CD8-positive, alpha-beta memory T cell (primary cell): ENCODE data around the gene DTNB. TPM values are rescaled to one million over a fixed set of nuclear protein-coding genes. Genes with fewer than 3 reads are reported as not detected.

Experiments used
- CTCF ChIA-PET: fragments of 350-600 bp; sonication (Branson Sonifier 250); formaldehyde crosslinking; loops from one replicate; lab custom pipeline; 2021; ENCODE audit warnings: antibody characterized with exemption; lab: Charles Lee
- POLR2A ChIA-PET: fragments of 350-600 bp; sonication (Branson Sonifier 250); formaldehyde crosslinking; loops from one replicate; lab custom pipeline; 2021; ENCODE audit warnings: antibody characterized with exemption; lab: Charles Lee
- DNase-seq, 5 donors: peaks; one replicate each; pipeline versions ENCODE4 v3.0.0 to v3.0.0-alpha.2; 2020 to 2022; ENCODE audit warnings: mixed read lengths in 1 of 5
- H3K27ac ChIP-seq: one replicate; pipeline ENCODE4 v1.7.0; 2013; ENCODE audit warnings: low read depth, mild to moderate bottlenecking, low read length, moderate library complexity
- H3K27me3 ChIP-seq: 2 replicates; pipeline ENCODE4 v1.7.0; 2013; ENCODE audit warnings: low read length, mild to moderate bottlenecking; ENCODE audit not compliant: insufficient read depth, poor library complexity, severe bottlenecking
- H3K36me3 ChIP-seq: 2 replicates; pipeline ENCODE4 v1.7.0; 2013; ENCODE audit warnings: mild to moderate bottlenecking, low read length, moderate library complexity; ENCODE audit not compliant: insufficient read depth
- H3K4me1 ChIP-seq: 2 replicates; pipeline ENCODE4 v1.7.0; 2013; ENCODE audit warnings: mild to moderate bottlenecking, low read length, moderate library complexity; ENCODE audit not compliant: insufficient read depth
- H3K4me3 ChIP-seq: 2 replicates; pipeline ENCODE4 v1.7.0; 2013; ENCODE audit warnings: mild to moderate bottlenecking, low read length
- H3K9me3 ChIP-seq: 2 replicates; pipeline ENCODE4 v1.7.0; 2013; ENCODE audit warnings: mild to moderate bottlenecking, low read length
- H3K27ac Mint-ChIP-seq, 8 donors: one replicate each; pipeline ENCODE4 v1.8.0; 2020 to 2021; ENCODE audit warnings: mixed read lengths in 8 of 8, mild to moderate bottlenecking in 6 of 8, inconsistent platforms in 3 of 8, moderate library complexity in 3 of 8
- H3K27me3 Mint-ChIP-seq, 2 donors: one replicate each; pipeline ENCODE4 v1.8.0; 2020 to 2021; ENCODE audit warnings: mixed read lengths in 2 of 2, mild to moderate bottlenecking in 1 of 2, moderate library complexity in 1 of 2
- H3K36me3 Mint-ChIP-seq, 3 donors: one replicate each; pipeline ENCODE4 v1.8.0; 2020 to 2021; ENCODE audit warnings: mixed read lengths in 3 of 3, inconsistent platforms in 1 of 3, mild to moderate bottlenecking in 1 of 3
- H3K4me1 Mint-ChIP-seq, 3 donors: one replicate each; pipeline ENCODE4 v1.8.0; 2020 to 2021; ENCODE audit warnings: mixed read lengths in 3 of 3, inconsistent platforms in 1 of 3, mild to moderate bottlenecking in 1 of 3
- H3K4me3 Mint-ChIP-seq, 7 donors: one replicate each; pipeline ENCODE4 v1.8.0; 2020 to 2021; ENCODE audit warnings: mixed read lengths in 7 of 7, mild to moderate bottlenecking in 6 of 7, moderate library complexity in 4 of 7, inconsistent platforms in 2 of 7
- H3K9me3 Mint-ChIP-seq, 5 donors: one replicate each; pipeline ENCODE4 v1.8.0; 2020 to 2022; ENCODE audit warnings: mixed read lengths in 5 of 5, mild to moderate bottlenecking in 3 of 5, moderate library complexity in 2 of 5, inconsistent platforms in 1 of 5
- polyA plus RNA-seq: library from polyadenylated mRNA; unstranded; fragments of 300-500 nt; fragmentation: Illumina TruSeq; gene quantifications from one replicate; pipeline ENCODE4 v1.2.3, GENCODE V29; 2021
- total RNA-seq, 2 experiments: library from RNA; stranded (reverse); gene quantifications; one replicate each; pipeline ENCODE4 v1.2.3, GENCODE V29; 2021

DTNB gene
- total and polyA plus RNA-seq, 3 experiments from 2014 or later, result 15.2 to 19.4 (median 16.8) TPM

- Histone ChIP-seq H3K27ac (no peak within 1 kb of the TSS), H3K4me3 (peak within 1 kb of the TSS; percentile 20), H3K36me3 (no peaks in the 10 kb centered on the region), H3K27me3 (no peaks in the 10 kb centered on the region), H3K4me1 (peaks cover 30% of the 10 kb centered on the region), H3K9me3 (no peaks in the 10 kb centered on the region)
- peak; percentile 37 to 69 (median 47) for DNase-seq
- Mint-ChIP-seq H3K4me1 (peaks cover 22 to 33% (median 27%) of the 10 kb centered on the region in 3 donors), H3K9me3 (no peaks in the 10 kb centered on the region), H3K27ac (peak within 1 kb of the TSS in 4 of 8 donors; percentile 12 to 81 (median 42)), H3K36me3 (peaks cover 0 to 3% (median 0%) of the 10 kb centered on the region in 3 donors), H3K27me3 (peaks cover 0 to 1% of the 10 kb centered on the region in 2 donors), H3K4me3 (peak within 1 kb of the TSS; percentile 71 to 91 (median 77))
- ChIA-PET CTCF (interaction anchor here (0.7 to 3.2 kb wide), 8 partner anchors 20 to 265 kb away, joined by 3 to 13 read pairs (median 6); no protein-coding TSS in a partner anchor), POLR2A (interaction anchor here (0.7 to 1.0 kb wide), 3 partner anchors 34 to 65 kb away, joined by 3 to 5 read pairs (median 3); no protein-coding TSS in a partner anchor)
These were observed 331.5 kb downstream of the DTNB start, which contains the start of gene DNMT3A for GRCh38 chr2:25341753-25342371. Gene DNMT3A, minus strand, starts transcription at chr2:25341925. Its CDS starts 27,941 bp downstream, at chr2:25313984.

GRCh38 chr2:25341011-25341727 is 332.2 kb downstream of the DTNB start:
- H3K27me3 Mint-ChIP-seq, result peaks cover 0 to 1% of the 10 kb centered on the region in 2 donors
- ChIA-PET POLR2A (no interaction called here), CTCF (interaction anchor here (1.1 to 1.8 kb wide), 2 partner anchors 21 to 40 kb away, joined by 3 to 6 read pairs; no protein-coding TSS in a partner anchor)
- H3K4me1 Mint-ChIP-seq, result peaks cover 29 to 40% (median 34%) of the 10 kb centered on the region in 3 donors
- peak in 2 of 5 donors; percentile 33 to 52 for DNase-seq
- no peaks in the 10 kb centered on the region for H3K9me3 ChIP-seq
- no peaks in the 10 kb centered on the region for H3K27me3 ChIP-seq
- no peak overlapping the region for H3K27ac ChIP-seq
- no peaks in the 10 kb centered on the region for H3K9me3 Mint-ChIP-seq
- peaks cover 35% of the 10 kb centered on the region for H3K4me1 ChIP-seq
- H3K4me3 ChIP-seq, result no peak overlapping the region
- no peak overlapping the region for H3K4me3 Mint-ChIP-seq
- H3K36me3 ChIP-seq, result no peaks in the 10 kb centered on the region
- H3K27ac Mint-ChIP-seq, result no peak overlapping the region
- peaks cover 0 to 4% (median 0%) of the 10 kb centered on the region in 3 donors for H3K36me3 Mint-ChIP-seq

- Mint-ChIP-seq H3K36me3 (peaks cover 0 to 4% (median 0%) of the 10 kb centered on the region in 3 donors), H3K27ac (peak overlapping the region in 1 of 8 donors; percentile 14), H3K4me3 (peak overlapping the region; percentile 59 to 87 (median 69)), H3K27me3 (peaks cover 0 to 1% of the 10 kb centered on the region in 2 donors), H3K9me3 (no peaks in the 10 kb centered on the region), H3K4me1 (peaks cover 33 to 46% (median 40%) of the 10 kb centered on the region in 3 donors)
- peak in 1 of 5 donors; percentile 41 for DNase-seq
- POLR2A ChIA-PET, result no interaction called here
- Histone ChIP-seq H3K4me1 (peaks cover 41% of the 10 kb centered on the region), H3K27ac (no peak overlapping the region), H3K4me3 (no peak overlapping the region), H3K27me3 (no peaks in the 10 kb centered on the region), H3K9me3 (no peaks in the 10 kb centered on the region), H3K36me3 (no peaks in the 10 kb centered on the region)
- CTCF ChIA-PET, result interaction anchor here (0.9 to 1.8 kb wide), 4 partner anchors 22 to 39 kb away, joined by 3 to 6 read pairs (median 4); no protein-coding TSS in a partner anchor
These were observed 333.0 kb downstream of the DTNB start for GRCh38 chr2:25340181-25340921.

- ChIA-PET POLR2A (interaction anchor here (0.5 kb wide), 1 partner anchor 21 kb away, joined by 6 read pairs; no protein-coding TSS in a partner anchor), CTCF (interaction anchor here (0.6 to 1.8 kb wide), 5 partner anchors 22 to 54 kb away, joined by 3 to 6 read pairs (median 3); no protein-coding TSS in a partner anchor)
- peak in 2 of 5 donors; percentile 38 to 56 for DNase-seq
- peak overlapping the region in 7 of 8 donors; percentile 63 to 96 (median 74) for H3K27ac Mint-ChIP-seq
- peak overlapping the region; percentile 66 to 88 (median 82) for H3K4me3 Mint-ChIP-seq
- Histone ChIP-seq H3K9me3 (no peaks in the 10 kb centered on the region), H3K27ac (no peak overlapping the region), H3K4me3 (no peak overlapping the region), H3K4me1 (peaks cover 47% of the 10 kb centered on the region), H3K27me3 (no peaks in the 10 kb centered on the region), H3K36me3 (no peaks in the 10 kb centered on the region)
- peaks cover 0 to 4% (median 0%) of the 10 kb centered on the region in 3 donors for H3K36me3 Mint-ChIP-seq
- H3K27me3 Mint-ChIP-seq, result peaks cover 0 to 1% of the 10 kb centered on the region in 2 donors
- peaks cover 38 to 51% (median 46%) of the 10 kb centered on the region in 3 donors for H3K4me1 Mint-ChIP-seq
- H3K9me3 Mint-ChIP-seq, result no peaks in the 10 kb centered on the region
These were observed 333.6 kb downstream of the DTNB start for GRCh38 chr2:25339791-25340180.

GRCh38 chr2:25339211-25339674 is 334.1 kb downstream of the DTNB start:
- POLR2A ChIA-PET, result interaction anchor here (0.5 to 1.9 kb wide), 2 partner anchors 16 to 22 kb away, joined by 5 to 6 read pairs; no protein-coding TSS in a partner anchor
- H3K27ac Mint-ChIP-seq, result peak overlapping the region in 7 of 8 donors; percentile 67 to 96 (median 80)
- Histone ChIP-seq H3K36me3 (no peaks in the 10 kb centered on the region), H3K4me1 (peaks cover 52% of the 10 kb centered on the region), H3K9me3 (no peaks in the 10 kb centered on the region), H3K27me3 (no peaks in the 10 kb centered on the region), H3K4me3 (no peak overlapping the region), H3K27ac (no peak overlapping the region)
- peaks cover 44 to 57% (median 51%) of the 10 kb centered on the region in 3 donors for H3K4me1 Mint-ChIP-seq
- H3K9me3 Mint-ChIP-seq, result no peaks in the 10 kb centered on the region
- H3K4me3 Mint-ChIP-seq, result peak overlapping the region; percentile 66 to 87 (median 82)
- peaks cover 0 to 1% of the 10 kb centered on the region in 2 donors for H3K27me3 Mint-ChIP-seq
- peaks cover 0 to 4% (median 0%) of the 10 kb centered on the region in 3 donors for H3K36me3 Mint-ChIP-seq
- no peak for DNase-seq
- CTCF ChIA-PET, result interaction anchor here (0.6 to 1.8 kb wide), 4 partner anchors 23 to 53 kb away, joined by 3 to 6 read pairs (median 4); no protein-coding TSS in a partner anchor

GRCh38 chr2:25338401-25338800 is 335.0 kb downstream of the DTNB start:
- Histone ChIP-seq H3K27me3 (no peaks in the 10 kb centered on the region), H3K27ac (no peak overlapping the region), H3K9me3 (no peaks in the 10 kb centered on the region), H3K4me3 (no peak overlapping the region), H3K36me3 (no peaks in the 10 kb centered on the region), H3K4me1 (peaks cover 61% of the 10 kb centered on the region)
- Mint-ChIP-seq H3K27me3 (peaks cover 0 to 1% of the 10 kb centered on the region in 2 donors), H3K9me3 (no peaks in the 10 kb centered on the region), H3K4me3 (peak overlapping the region in 6 of 7 donors; percentile 75 to 87 (median 82)), H3K4me1 (peaks cover 50 to 64% (median 58%) of the 10 kb centered on the region in 3 donors), H3K27ac (peak overlapping the region in 7 of 8 donors; percentile 69 to 96 (median 84)), H3K36me3 (peaks cover 0 to 4% (median 0%) of the 10 kb centered on the region in 3 donors)
- DNase-seq, result no peak
- CTCF ChIA-PET, result interaction anchor here (1.0 to 1.8 kb wide), 3 partner anchors 24 to 62 kb away, joined by 3 to 5 read pairs (median 3); no protein-coding TSS in a partner anchor
- POLR2A ChIA-PET, result interaction anchor here (1.9 kb wide), 1 partner anchor 15 kb away, joined by 5 read pairs; no protein-coding TSS in a partner anchor
